IPS DF 4.7 (cell line): Measurements from ENCODE around the gene GTSE1.

Source experiments
- DNase-seq: peaks from one replicate; pipeline ENCODE4 v3.0.0-alpha.2; 2013; ENCODE audit warnings: low spot score; ENCODE audit errors: extremely low read depth

GTSE1 gene

DNA sequence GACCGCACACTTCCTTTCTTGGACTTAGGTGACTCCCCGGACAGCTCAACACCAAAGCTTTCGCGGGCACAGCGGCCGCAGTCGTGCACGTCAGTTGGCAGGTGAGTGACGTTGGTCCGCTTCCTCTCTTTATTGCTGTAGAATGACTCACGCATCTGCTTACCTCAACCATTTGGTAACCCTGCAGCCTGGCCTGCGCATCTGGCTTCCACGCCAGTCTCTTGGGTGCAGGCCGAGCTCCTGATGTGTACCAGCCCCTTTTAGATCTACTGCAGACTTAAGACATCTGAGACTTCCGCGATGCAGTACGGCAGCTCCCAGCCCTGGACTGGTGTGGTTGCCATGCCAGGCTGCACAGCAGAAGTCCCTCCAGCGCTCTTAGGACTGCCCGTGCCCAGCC is 26.5 kb downstream of the GTSE1 start:
- no peak for DNase-seq

DNA sequence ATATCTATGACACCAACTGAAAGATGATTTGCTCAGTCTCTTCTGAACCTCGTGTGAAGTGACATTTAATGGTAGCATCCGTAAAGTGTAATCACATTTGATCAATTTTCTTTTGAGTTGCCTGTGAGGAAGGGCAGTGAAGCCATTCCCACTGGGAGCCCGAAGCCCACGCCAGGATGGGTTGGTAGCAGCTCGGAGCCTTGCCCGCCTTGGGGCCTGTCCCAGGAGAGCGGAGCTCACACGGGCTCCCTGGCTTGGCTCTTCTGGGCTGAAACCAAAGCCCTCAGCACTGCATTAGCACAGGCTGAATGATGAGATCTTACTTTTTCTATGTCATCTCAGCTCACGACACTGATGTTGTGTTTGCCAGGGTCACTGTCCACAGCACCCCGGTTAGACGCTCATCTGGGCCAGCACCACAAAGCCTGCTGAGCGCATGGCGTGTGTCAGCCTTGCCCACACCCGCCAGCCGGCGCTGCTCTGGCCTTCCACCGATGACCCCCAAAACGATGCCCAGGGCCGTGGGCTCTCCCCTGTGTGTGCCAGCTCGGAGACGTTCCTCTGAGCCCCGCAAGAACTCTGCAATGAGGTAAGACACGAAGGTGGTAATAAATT is 29.5 kb downstream of the GTSE1 start:
- no peak for DNase-seq

DNA sequence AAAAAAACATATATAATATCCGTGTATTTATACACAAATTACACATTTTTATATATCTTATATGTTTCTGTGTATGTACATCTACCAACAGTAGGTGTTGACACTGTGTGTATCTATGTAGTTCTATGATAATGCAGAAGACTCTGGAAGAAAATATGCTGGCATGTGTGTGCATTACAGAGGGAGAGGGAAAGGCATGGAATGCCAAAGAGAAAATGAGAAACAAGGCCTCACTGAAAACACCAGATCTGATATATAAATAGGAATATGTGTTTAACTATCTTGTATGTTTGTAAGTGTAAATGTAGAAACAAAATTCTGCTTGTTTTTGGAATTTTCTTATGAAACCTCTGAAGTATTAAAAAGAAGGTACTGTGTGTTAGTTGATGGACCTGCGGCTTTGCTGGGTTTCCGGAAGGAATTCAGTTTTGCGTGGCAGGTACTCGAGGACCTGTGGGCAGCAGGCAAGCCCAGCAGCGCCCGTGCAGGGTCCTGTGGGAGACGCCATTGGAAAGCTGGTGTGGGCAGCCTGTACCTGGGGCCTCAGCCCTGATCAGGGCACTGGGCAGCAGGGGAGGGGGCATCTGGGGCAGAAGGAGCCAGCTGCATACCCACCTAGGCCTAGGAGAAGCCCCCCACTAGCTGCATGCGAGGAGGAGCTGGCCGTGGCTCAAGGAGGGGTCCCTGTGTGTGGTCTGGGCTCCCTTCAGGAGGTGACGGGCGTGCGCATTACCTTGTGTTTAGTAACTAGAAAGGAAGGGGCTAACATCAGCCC is 31.2 kb downstream of the GTSE1 start:
- no peak for DNase-seq

DNA sequence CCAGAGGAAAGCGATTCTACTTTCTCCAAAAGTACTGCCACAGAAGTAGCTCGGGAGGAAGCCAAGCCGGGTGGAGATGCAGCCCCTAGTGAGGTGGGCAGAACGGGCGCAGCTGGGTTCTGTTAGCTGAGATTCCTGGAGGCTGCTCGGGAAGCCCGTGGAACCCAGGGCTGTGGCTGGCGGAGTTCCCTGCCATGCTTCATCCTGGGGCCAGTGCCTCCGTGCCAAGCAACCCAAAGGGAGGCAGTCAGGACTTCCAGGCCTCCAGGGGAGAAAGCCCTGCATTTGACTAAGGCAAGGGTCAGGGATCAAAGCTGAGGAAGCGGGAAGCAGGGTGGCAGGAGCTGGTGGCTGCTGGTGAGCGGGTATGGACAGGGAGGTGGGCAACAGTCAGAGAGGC is 32.1 kb downstream of the GTSE1 start:
- DNase-seq = no peak

DNA sequence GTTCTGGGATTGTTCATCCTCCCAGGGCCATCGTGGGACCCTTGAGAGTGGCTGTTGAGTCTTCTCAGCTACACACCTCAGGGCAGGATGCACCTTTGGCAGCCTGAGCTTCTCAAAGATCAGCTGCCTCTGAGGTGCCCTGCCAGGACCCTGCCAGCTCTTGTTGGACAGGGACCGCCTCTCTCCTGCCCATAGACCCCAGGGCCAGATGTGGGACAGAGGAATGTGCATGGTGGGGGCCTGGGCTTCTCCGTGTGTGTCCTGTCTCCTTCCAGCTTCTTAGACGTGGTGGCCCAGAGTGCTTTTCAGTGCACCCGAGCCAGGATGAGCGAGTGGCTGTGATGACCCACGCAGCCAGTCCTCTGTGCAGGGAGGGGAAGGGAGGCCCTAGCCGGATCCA is 32.9 kb downstream of the GTSE1 start:
- no peak for DNase-seq

DNA sequence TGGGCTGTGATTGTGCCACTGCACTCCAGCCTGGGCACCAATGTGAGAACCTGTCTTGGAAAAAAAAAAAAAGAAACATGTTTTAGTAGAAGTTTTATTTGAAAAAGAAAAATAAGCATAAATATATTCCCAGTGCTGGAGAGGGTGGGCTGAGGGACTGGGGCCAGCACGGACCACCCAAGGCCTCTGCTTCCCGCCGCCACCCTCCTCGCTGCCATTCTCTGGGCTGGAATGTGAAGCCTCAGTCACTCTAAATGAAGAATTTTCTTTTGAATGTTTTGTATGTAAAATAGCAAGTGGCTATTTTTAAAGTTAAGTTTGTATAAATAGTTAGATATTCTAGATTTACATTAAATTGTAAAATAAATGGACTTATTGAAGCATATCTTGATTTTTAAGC is 33.8 kb downstream of the GTSE1 start:
- no peak for DNase-seq

DNA sequence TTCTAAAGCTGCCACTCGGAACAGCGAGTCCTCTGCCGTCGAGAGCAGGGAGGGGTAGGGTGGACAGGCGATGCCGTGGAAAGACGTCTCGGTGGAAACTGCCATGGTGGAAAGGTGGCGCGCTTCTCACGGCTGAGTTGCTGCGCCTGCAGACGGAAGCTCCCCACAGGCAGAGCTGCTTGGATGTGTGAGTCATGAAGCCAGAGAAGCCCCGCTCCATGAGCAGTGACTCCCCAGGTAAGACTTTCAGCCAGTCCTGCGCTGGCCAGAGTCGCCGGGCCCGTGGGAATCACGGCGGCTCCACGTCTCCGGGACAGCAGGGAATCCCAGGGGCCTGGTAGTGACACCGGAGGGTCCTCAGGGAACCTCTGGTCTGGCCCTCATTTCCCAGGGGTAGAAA is 34.8 kb downstream of the GTSE1 start:
- no peak for DNase-seq

DNA sequence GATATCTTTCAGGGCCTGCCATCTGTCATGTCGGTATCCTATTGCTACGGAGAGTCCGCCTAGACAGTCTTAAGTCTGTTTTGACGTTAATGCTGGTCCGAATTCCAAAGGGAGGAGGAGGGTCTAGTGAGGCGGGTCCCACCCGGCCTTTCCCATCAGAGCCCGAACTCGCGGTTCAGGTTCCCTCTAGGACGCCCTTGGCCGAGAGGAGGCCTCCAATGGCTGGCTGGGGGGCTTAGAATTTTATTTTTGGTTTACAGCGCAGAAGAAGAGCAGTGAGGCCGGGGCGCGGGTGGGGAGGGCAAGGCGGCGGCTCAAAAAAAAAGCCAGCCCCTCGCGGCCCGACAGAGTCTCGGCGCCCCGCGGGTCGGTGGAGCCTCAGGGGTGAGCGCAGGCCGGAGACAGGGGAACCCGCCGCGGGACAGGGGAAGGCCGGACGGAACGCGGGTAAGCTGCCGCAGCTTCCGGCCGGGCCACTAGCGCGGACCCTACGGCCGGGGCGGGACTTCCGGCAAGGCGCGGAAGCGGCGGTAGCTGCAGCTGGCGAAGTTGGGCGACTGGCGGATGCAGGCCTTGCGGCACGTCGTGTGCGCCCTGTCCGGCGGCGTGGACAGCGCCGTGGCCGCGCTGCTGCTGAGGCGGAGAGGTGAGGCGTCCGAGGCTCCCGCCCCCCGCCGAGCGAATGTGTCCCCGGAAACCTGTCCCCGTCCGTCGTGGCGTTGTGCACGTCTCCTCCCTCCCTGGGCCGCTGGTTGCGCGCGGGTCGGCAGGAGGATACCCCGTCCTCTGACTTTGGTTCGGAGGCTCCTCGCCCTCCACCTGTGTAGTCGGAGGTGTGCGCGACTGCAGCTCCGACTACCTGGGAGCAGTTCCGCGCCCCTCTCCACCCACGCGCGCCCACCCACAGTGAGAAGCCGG is 38.8 kb downstream of the GTSE1 start, which contains the start of gene TRMU:
TRMU (plus strand) TSS at position 514 of the 918 bp plus-strand sequence; CDS start at position 565, 51 bp downstream.
- DNase-seq = peak; percentile 28

DNA sequence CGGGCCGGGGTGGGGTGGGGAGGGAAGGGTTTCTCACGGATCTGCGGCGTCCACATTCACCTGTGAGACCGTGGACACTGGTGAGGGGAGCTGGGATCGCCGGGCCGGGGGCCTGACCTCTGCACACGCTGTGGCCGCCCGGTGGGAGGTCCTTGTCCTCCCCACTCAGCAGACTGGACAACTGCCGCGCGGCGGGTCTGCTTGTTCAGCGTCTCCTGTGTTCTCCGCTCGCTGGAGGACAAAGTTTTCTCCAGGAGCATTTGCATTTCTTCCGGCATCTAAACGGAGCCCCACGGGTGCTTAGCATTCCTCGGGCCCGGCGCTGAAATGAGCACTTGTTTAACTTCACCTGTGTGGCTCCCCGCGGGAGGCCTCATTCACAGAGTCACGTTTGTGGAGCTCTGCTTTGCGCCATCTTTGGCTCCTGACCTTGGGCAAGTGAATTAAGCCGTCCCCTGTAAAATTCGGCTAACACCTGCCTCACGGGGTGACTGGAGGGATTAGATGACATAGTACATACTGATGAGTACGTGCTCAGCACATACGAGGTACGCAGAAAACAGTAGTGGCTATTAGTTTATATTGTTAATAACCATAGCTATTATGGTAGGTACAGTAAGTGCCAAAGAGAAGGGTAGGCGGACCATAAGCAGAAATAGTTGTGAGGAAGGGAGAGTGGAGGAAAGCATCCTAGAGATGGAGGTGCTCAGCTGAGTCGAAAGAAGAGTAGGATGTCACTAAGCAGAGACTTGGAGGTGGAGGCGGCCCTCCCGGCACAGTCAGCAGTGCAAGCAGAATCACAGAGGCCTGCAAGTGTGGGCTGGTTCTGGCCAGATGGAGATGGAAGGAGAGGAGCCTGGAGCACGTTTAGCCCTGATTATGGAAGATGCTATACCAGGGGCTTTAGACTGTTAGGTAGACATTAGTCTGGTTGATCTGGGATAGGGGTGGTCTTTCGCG is 39.7 kb downstream of the GTSE1 start:
- no peak for DNase-seq

DNA sequence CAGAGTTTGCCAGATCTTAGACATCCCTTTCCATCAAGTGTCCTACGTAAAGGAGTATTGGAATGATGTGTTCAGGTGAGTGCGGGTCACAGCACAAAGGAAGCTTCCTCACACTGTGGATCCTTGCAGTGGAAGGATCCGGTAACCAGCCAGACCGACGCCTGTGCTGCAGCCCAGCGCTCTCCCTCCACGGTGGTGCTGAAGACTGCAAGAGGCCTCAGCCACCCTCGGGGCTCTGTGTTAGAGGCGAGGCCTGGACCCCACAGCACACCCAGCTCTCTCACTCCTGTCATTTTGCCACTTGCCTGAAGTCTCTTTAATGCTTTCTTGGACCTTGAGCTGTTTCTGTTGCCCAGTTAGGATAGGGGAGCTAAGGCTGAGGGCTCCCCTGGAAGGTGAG is 41.2 kb downstream of the GTSE1 start:
- DNase-seq = no peak

DNA sequence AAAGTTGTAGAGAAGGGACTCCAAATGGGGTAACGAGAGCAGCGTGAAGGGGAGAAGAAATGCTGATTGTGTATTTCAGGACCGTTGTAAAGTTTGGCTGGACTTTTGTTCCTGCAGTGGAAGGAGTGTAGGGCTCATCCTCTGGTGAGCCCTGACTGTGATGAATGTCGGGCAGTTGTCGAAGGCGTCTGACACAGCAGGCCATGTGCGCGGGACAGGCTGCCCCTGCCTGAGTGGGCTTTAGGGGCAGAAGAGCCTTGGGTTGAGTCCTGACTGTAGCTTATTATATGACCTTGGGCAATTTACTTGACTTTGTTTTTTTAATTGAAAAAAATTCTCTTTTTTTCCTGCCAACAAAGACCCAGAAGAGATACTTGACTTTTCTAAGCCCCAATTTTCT is 42.0 kb downstream of the GTSE1 start:
- DNase-seq = no peak

DNA sequence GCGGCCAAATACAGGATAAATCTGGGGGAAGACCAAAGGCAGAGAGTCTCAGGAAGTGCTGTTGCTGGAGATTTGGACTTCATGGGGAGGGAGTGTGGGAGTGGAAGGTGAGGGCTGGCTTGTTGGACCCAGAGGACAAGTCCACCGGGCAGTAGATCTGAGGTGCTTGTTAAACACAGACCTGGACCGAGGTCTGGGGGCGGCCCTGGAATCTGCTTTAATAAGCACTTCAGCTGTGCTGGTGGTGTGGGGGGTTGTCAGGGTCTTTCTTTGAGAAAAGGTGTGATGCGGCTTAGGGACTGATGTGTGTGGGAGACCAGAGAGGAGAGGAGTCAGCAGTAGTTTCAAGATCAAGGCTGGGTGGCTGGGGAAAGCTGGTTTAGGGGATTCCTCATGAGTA is 43.3 kb downstream of the GTSE1 start:
- DNase-seq = no peak

DNA sequence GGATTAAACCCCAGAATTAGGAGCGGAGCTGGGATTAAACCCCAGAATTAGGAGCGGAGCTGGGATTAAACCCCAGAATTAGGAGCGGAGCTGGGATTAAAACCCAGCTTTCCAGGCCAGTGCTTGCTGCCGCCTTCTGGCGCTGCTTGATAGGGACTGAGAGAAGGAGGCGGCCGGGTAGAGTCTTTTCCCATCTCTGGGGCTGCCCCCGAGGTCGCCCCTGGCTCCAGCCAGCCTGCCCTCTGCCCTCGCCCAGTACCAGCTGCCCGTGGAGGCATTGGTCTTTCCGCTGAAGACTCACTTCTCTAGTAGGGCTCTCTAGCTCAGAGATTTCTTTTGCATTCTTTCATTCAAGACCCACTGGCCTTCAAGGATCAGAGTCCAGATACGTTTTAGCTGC is 44.0 kb downstream of the GTSE1 start:
- no peak for DNase-seq

DNA sequence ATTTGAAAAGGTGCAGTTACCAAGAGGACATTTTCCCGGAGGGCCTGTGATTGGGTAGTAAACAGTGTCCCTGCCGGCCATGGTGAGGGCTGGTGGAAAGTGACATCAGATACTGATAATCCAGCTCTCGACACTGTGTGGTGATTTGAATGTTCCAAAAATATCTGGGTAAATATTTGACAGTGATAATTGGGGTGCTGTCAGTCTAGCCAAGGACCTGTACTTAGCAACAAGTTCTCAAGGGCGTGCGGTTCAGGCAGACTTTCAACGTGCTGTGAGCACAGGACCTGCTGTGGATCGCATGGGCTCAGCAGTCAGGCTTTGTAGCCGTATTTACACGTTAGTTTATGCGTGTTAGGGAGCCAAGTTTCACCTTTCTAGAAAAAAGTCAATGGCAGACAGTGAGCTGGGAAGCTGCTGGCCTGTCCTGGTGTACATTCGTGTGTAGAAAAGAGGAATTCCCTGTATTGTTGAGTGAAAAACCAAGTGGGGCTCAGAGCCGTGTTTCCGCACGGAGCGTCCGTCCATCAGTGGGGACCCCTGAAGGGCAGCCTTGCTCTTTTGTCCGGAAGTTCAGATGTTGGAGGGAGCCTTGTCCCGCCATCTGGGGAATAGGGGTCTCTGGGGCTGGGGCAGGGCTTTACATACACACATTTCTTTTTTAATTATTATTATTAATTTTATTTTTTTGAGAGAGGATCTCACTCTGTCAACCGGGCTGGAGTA is 50.2 kb downstream of the GTSE1 start:
- DNase-seq = no peak

DNA sequence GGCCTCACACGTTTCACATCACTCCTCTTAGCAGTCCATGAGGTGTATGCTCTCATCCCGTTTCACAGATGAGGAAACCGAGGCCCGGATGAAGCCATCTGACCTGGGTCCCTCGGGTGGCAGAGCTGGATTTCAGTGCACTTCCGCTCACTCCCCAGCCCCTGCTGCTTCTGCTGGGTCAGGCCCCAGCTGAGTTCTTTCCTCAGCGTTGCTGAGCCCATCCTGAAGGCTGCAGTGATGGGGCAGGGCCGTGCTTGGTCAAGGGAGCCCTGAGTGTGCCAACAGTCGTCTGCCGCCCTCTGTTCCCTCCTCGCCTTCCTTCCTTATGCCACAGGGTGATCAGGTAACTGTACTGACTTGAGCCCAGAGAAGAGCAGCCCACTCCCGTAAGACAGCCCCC is 51.0 kb downstream of the GTSE1 start:
- no peak for DNase-seq

DNA sequence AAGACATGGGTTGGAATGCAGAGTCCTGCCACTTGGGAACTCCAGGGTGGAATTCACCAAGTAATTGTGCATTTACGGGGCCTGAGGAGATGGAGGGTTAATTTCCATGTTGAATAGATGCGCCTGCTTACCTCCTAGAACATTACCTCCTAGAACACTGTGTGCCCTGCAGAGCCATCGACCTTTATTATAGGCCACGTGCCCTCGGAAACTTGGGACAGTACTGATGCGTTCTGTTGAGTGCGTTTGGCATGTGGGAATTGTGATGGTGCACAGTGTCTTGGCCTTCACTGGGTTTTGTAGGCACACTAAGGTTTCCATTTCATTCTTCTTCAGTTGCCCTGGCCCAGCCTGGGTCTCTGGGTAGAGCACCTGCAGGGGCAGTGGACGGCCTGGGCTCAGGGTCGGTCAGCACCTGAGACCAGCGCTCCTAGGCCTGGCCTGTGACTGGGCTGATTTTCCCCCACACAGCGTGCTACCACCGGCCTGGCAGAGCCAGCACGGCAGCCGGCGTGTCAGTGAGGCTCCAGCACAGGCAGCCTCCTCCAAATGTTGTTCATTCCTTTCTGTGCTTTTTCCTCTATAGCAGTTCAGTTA is 51.5 kb downstream of the GTSE1 start:
- DNase-seq = no peak

DNA sequence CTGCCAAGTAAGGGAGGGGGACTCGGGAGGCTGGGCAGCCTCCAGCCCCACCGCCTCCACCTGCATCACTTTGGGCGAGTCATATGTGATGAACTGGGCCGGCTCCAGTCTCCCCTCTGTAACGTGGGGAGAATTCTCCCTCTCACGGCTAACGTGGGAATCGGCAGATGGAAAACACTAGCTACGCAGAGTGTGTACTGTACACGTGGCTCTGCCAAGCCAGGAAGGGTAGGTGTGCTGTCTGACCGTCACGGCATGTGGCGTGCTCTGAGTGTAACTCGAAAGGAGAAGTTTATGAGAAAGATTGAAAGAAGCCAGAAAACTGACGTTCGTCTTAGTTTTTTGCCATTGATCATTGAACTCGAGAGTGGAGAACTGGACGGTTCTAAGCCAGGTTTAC is 52.6 kb downstream of the GTSE1 start:
- no peak for DNase-seq

DNA sequence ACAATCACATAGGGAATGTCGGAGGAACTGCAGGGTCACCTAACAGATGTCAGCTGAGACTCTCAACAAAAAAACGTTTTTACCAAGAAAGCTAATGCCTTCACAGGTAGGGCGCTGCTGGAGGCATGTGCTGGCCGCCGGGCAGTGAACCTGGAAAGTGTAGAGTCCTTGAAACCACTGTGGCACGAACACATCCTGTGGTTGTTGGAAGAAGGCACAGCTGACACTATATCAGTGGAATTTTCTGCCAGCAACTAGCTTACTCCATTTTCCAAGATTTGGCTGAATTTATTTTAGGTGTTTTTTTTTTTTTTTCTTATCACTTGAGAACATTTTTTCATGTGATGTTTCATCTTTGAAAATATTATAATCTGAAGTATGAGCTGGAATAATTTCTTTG is 53.0 kb downstream of the GTSE1 start:
- no peak for DNase-seq

DNA sequence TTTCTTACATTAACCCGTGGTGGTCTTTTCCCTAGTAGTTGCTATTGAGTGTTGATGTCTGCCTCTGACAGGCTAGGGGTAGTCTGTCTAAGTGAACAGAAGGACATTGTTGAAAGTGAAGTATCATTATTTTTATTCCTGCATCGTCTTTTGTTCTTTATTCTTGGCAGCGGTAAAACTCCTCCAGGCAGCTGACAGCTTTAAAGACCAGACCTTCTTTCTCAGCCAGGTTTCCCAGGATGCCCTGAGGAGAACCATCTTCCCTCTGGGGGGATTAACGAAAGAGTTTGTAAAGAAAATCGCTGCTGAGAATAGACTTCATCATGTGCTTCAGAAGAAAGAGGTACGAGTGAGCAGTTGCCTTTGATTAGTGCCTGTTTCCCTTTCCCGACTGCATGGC is 53.5 kb downstream of the GTSE1 start:
- DNase-seq = no peak

DNA sequence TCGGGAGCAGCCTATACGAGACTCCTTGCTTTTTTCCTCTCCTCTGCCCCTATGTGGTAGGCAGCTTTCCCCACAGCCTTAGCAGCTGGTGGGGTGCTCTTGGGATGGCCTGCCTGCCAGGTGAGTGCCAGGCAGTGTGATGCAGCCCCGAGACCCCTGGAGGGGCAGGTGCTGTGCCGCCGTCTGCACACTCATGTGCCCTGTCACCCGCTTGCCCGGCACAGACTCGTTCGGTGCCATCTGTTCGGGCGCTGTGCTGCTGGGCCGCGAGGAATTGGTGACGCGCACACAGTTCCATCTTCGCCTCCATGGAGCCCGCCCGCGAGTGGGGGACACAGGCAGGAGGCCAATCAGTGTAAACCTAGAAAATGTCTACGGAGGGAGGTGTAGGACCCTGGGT is 54.0 kb downstream of the GTSE1 start:
- no peak for DNase-seq
